Anterior cingulate cortex (tissue), 58 donors: Measurements from ENCODE around the gene TSPAN9.

Experiments
- DNase-seq, 58 donors: peaks; one replicate each; lab custom pipeline; 2025; lab: John Stamatoyannopoulos, UW

The TSPAN9 gene

DNA sequence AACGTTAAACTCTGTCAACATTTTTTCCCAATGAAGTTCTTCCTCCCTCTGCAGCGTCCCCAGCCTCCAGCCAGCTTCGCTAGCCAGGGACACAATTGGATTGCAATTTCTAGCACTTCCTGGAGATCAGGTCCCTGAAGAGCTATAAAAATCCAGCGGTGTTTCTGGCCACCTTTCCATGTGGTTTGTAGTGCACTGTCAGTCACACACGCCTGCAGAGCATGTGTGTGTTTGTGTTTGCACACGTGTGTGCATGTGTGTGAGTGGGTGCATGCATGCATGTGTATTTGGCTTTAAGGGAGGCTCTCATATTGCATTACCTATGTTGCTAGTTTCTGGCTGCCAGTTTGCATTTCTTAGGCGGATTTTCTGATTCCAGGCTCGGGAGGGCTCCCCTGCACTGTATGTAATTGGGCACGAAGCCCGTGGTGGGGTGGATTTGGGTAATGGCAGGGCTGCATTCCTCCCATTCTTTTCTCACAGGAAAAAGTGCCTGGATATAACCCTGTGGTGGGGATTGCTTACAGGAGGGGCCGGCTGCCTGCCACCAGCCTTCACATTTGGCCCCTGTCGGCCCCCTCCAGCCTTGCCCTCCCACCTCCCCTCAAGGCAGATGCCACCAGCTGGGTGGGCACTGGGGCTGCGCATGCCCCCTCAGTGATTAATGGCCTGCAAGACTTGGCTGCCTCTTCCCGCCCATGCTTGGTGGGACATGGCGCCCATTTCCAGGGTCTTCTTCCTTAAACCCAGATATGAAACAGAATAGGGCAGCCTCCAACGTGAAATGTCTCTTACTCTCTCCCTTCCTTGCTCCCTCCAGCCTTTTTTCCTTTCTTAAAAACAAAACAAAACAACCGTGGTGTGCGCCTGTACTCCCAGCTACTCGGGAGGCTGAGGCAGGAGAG, 74.0 kb downstream of the TSPAN9 start:
- no peak for DNase-seq

DNA sequence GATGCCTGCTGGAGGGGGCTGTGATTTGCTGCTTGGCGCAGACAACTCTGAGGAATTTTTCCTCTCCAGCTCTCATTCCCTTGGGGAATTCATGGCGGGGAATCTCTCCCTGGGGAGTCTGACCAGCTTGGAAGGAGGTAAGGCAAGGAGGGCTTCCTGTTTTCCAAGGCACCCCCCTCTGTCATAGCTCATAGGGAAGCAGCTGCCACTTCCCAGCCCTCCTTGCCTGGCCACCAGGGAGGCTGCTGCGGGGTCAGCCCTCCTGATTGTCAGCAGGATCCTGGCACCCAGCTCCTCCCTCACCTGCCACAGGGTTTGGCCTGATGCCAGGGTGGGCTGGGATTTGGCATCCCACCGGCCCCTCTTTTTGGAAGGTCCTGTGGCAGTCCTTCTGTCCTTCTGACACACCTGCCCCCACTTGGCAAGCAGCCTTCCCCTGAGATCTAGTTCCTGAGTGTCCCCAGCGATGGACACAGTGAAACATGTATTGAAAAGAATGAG, 74.9 kb downstream of the TSPAN9 start:
- no peak for DNase-seq

DNA sequence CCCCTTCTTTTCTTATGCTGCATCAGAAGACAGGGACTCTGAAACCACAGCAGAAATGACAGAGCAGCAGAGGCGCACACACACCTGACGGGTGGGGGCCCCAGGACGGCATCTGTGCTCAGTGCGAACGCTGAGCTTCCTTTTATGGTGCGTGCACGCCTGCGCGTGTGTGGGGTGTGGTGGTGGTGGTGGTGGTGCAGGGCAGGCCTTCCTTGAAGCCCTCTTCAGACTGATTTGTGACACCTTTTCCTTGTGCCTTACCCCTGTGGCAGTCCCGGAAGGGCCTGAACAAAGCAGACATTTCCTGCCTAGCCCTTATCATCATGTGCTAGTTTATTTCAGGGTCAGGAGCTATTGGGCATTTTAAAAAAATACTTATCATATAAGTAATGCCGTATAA, 75.7 kb downstream of the TSPAN9 start:
- DNase-seq = no peak

- DNase-seq = no peak
These were observed 76.8 kb downstream of the TSPAN9 start for GRCh38 chr12:3154006-3154405.

GRCh38 chr12:3155702-3156370, 78.7 kb downstream of the TSPAN9 start:
- DNase-seq = no peak

DNA sequence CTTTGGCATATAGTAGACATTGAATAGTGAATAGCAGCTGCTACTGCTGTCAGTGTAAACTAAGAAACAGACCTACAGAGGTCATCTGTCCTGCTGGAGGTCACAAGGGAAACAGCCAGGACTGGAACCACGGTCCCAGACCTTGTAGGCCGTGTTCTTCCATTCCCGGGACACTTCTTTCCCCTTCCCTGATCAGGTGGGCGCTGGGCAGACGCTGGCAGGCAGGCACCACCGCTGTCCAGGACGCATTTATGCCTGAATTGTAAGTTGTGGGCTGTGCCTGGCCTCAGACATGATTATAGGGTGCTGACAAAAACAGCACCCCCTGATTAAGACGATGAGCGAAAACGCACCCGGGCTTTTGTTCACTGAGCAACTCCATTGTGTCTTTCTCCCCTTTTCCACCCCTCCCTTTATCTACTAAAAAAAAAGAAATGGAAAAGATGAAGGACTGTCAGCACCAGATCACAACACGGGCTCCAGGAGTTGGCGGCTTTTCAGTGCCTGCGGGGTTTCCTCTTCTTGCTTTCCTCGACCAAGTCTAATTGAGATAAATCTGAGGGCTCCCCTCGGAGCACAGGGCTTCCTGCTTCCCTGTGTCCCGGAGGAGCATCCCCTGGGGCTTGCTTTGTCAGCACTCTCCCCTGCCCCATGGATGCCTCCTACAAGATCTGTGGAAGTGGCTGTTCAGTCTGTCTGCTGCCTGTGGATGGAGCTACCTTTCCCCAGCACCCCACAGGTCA, 80.6 kb downstream of the TSPAN9 start:
- DNase-seq = no peak

DNA sequence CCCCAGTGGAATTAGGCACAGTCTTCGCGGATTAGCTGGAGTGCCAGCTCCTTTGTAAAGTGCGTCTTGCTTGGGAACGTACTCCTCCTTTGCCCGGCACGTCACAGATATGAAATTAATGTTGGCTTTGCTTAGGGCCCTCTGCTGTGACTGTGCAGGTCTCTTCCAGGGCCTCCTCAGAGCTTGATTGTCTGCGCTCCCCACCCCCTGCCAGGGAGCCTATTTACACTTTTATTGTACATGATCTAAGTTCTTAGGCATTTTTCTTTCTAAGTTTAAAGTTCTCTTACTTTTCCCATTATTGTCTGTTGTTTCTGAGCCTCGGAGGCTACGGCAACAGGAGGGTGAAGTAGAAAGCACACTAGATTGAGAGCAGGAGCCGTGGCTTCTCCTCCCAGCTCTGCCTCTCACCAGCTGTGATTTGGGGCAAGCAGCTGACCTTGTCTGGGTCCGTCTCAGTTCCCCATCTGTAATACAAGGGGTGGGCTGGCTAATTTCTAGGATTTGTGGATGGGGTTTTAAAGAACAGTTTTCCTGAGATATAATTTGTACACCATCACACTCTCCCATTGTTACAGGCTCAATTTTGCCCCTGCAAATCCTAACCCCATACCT, 81.8 kb downstream of the TSPAN9 start:
- no peak for DNase-seq

DNA sequence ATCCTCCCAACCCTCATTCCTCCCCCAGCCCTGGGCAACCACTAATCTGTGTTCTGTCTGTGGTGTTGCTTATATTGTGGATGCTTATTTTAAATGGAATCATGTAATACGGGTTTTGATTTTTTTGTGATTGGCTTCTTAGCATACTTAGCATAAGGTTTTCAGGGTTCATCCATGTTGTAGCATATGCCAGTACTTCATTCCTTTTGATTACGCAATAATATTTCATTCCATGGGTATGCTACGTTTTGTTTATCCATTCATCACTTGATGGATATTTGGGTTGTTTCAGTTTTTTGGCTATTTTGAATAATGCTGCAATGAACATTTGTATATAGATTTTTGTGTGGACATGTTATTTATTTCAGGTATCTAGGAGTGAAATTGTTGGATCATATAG, 82.9 kb downstream of the TSPAN9 start:
- DNase-seq = no peak

GRCh38 chr12:3161861-3162260, 84.7 kb downstream of the TSPAN9 start:
- no peak for DNase-seq

DNA sequence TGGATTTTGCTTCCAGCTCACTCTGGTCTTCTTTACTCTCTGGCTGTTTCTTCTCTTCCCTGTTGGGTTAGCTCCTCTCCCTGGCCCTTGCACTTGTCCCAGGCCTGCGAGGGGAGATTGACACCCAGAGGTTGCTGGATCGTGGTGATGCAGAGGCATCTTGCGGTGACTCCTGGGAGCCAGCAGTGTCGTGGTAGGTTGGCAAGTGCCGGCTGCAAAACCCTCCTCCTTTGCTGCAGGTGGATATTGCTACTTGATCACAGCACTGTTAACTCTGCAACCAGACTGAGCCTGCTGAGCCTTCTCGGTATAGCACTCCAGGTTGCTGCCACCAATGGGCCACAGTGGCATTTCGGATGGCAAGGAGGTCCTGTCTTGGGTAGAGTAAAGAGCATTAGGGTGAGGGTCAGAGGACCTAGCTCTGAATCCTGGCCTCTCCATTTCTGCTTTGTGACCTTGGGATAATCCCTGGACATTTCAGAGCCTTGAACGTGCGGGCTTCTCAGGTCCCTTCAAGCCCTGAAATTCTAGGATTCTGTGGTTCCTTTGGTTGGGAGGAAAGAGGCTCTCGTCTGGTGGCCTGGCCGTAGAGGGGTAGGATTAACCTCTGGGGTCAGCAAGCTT, 87.4 kb downstream of the TSPAN9 start:
- no peak for DNase-seq

DNA sequence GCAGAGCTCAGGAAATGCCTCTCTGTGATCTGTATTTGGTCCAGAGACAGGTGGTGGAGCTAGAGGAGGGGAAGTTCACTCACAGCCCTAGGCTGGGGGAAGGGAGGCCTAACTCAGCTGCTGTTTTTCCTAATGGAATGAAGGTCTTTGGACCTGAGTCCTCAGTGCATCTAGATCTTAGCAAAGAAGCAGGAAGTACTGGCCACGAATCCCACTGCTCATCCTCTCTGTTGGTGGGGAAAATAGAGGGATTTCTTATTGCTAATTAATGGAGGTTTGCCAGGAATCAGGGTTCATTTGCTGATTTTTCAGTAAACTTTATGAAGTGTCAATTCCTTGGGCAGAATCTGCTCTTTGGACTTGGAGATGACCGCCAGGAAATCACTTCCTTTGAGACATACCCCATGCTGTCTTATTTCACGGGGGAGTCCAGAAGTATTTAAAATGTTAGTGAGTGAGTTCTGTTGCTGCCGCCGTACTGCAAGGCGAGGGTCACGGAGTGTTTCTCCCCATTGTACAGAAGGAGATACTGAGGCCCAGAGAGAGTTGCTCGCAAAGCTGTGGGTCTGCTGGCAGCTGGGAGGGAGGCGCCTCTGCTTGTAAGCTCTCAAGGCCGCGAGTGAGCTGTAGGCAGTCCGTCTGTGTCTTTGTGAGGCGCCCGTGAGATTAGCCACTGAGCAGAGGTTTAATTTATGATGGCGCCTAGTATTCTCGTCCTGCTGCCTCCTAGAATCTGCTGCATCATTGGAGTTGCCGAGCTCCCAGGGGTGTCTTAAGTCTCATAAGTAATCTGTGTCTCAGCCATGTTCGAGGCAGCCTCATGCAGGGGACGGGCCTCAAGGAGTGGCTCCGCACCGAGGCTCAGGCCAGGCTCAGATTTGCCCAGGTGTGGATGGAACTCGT, 88.2 kb downstream of the TSPAN9 start:
- no peak for DNase-seq

DNA sequence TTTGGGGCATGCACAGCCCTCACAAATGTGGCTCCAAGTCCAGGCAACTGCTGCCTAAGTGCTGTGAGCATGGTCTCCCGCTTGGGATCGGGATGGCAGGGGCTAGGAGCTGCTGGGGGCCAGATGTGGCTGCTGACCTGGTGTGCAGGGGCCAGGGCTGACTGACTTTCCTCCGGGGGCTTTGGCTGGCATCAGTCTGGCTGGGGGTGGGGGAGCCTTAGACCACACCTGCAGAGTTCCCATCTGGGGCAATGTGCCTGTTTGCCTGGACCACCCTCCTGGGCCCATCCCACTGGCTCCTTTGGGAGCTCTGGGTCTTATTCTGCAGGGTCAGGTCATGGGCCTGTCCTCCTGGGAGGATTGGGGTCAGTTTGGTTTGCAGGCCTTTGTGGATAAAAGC, 90.5 kb downstream of the TSPAN9 start:
- no peak for DNase-seq

DNA sequence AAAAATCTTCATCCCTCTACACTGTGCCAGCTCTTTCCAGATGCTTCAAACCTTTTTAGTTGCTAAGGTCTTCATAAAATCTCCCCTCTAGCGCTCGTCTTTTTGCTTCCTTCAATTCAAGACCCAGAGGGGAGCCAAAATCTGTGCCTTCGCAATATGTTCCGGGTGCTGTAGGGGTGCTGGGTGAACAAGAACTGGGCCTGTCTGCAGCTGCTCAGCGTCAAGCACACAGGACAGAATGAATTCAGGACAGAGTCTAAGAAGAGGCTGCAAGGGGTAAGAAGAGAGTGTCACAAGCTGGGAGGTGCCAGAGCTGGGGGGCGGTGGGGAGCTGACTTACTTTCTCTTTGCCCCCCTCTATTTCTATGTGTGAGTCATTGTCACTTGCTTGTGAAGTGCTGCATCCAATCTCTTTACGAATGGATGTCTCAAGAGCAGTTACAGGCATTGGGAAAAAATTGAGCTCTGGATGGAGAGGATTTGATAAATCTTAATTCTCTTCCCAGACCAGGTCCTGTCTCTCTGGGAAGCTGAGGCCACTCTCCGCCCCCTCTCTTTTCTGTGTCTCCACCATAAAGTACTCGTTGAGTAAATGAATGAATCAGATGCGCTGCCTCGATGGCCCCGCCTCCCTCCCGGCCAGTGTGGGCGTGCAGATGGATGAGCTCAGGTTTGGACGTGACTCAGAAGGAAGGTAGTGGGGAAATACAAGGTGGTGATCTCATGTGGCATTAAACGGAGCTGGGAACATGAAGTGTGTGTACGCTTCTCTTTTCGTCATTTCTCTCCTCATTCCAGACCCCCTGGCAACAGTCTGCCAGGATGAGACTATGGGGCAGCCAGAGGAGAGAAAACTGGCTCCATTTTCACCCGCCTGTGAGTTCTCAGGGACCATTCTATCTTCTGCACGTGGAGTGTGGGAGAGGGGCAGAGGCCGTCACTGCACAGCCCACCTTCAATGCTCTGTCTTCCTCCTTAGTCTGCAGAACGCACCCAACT, 91.3 kb downstream of the TSPAN9 start:
- DNase-seq = peak in 31 of 58 donors; percentile 2 to 66 (median 18)

DNA sequence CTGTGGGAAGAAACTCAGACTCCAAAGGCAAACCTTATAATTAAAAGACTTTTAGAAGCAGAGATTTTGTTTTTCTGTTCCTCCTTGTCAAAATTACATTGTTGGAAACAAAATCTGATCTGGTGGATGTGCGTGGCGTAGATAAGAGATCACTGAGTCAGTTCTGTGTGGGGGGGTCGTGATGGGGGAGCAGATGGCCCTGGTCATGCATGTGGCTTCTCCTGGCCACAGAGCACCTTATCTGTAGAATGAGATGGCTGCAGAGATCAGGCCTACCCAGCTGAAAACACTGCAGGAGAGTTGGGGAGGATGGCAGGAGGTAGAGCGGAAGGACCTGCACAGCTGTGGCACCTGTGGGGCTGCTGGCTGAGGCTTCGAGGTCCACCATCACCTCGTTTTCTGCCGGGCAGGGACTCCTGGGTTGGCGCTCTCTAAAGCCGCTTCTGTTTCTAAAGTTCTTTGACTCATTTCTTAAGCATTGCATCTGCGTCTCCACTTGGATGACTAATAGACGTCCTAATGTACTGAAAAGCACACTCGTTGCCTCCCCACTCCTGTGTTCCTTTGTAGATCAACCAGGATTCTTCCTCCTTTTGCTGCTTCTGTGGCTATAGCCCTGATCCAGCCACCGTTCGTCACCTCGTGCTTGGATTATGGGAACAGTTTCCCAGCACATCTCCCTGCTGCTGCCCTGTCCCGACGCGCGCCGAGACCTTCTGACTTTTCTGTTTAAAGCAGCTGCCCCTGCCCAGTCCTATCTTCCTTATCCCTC, 93.4 kb downstream of the TSPAN9 start:
- DNase-seq = peak in 1 of 58 donors; percentile 3

DNA sequence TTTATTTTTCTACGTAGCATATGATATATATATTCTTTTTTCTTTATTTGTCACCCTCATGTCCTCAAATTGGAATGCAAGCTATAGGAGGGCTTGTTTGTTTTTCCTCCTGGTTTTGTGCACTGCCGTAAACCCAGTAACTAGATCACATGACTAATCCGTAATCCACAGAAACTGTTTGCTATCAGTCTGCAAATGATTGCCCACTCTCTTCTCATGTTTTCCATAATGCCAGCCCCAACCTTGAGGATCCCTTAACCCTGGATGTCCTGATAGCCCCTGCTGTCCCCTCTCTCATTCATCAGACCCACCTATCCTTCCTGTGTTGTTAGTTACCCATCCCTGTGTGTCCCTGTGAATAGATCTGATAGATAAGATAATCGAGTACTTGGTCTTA, 94.0 kb downstream of the TSPAN9 start:
- DNase-seq = no peak

- DNase-seq = no peak
These were observed 95.2 kb downstream of the TSPAN9 start for GRCh38 chr12:3172124-3173007.
